T-helper 2 cell treated with Interferon-gamma antibody and Interleukin-4, amounts not matched to agents 5 μg/mL and 100 μg/mL, for 36 hours (primary cell): ENCODE measurements around the gene C16orf87.

Experiments used
- DNase-seq: peaks from one replicate; pipeline ENCODE4 v3.0.0; 2021; ENCODE audit warnings: low spot score
- H3K27ac Mint-ChIP-seq: one replicate; pipeline ENCODE4 v1.8.0; 2021; ENCODE audit warnings: mild to moderate bottlenecking, mixed read lengths
- H3K27me3 Mint-ChIP-seq: one replicate; pipeline ENCODE4 v1.8.0; 2021; ENCODE audit warnings: low read depth, mixed read lengths
- H3K36me3 Mint-ChIP-seq: one replicate; pipeline ENCODE4 v1.8.0; 2021; ENCODE audit warnings: low read depth, mixed read lengths
- H3K4me1 Mint-ChIP-seq: one replicate; pipeline ENCODE4 v1.8.0; 2021; ENCODE audit warnings: low read depth, mixed read lengths
- H3K4me3 Mint-ChIP-seq: one replicate; pipeline ENCODE4 v1.8.0; 2022; ENCODE audit warnings: mild to moderate bottlenecking, moderate library complexity, mixed read lengths
- H3K9me3 Mint-ChIP-seq: one replicate; pipeline ENCODE4 v1.8.0; 2021; ENCODE audit warnings: mixed read lengths

The C16orf87 gene

DNA sequence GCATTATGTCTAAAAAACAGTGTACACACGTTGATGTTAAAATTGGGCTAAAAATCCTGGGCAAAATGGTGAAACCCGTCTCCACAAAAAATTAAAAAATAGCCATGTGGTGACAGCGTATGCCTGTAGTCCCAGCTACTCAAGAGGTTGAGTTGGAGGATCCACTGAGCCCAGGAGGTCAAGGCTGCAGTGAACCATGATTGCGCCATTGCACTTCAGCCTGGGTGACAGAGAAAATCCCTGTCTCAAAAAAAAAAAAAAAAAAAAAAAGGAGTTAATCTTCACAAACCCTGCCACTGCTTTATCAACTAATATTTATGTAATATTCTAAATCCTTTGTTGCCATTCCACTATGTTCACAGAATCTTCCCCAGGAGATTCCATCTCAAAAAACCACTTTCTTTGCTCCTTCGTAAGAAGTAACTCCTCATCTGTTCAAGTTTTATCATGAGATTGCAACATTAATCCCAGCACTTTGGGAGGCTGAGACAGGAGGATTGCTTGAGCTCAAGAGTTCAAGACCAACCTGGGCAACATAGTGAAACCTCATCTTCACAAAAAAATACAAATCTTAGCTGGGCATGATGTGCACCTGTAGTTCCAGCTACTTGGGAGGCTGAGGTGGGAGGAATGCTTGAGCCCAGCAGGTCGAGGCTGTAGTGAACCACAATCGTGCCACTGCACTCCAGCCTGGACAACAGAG lies 1.9 kb upstream of the C16orf87 start:
- H3K4me1 Mint-ChIP-seq = peaks cover 21% of the 10 kb centered on the region
- no peak for DNase-seq
- H3K27me3 Mint-ChIP-seq = peaks cover 19% of the 10 kb centered on the region
- H3K27ac Mint-ChIP-seq = no peak overlapping the region
- no peak overlapping the region for H3K4me3 Mint-ChIP-seq
- peaks cover 8% of the 10 kb centered on the region for H3K36me3 Mint-ChIP-seq
- H3K9me3 Mint-ChIP-seq = no peaks in the 10 kb centered on the region

DNA sequence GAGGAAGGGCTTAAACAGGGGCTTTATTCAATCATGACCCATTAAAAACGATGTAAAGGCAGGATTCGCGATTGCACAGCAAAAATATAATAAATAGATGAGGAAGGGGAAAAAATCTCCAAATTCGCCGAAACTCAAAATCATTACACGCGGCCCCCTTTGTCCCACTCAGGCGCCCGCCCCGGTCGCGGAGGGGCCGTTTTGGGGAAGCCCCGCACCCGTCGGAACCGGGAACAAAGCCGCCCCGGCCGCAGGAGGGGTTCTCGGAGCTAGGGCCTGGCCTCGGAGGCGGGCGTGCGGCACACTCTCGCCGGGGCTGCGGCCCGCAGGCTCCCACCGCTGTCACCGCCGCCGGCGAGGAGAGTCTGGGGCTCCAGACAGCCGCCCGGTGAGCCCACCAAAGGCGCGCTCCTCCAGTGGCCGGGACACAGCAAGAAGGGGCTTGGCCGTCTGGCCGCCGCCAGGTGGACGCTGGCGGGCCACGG lies 521 bp downstream of the C16orf87 start:
- Mint-ChIP-seq H3K9me3 (no peaks in the 10 kb centered on the region), H3K4me1 (peaks cover 31% of the 10 kb centered on the region), H3K4me3 (peak overlapping the region; percentile 89), H3K27ac (peak overlapping the region; percentile 95), H3K36me3 (peaks cover 9% of the 10 kb centered on the region), H3K27me3 (peaks cover 19% of the 10 kb centered on the region)
- DNase-seq = no peak

- H3K4me3 Mint-ChIP-seq = peak overlapping the region; percentile 89
- H3K9me3 Mint-ChIP-seq = no peaks in the 10 kb centered on the region
- DNase-seq = no peak
- H3K4me1 Mint-ChIP-seq = peaks cover 35% of the 10 kb centered on the region
- H3K36me3 Mint-ChIP-seq = peaks cover 14% of the 10 kb centered on the region
- peaks cover 14% of the 10 kb centered on the region for H3K27me3 Mint-ChIP-seq
- peak overlapping the region; percentile 95 for H3K27ac Mint-ChIP-seq
These were observed 2.0 kb downstream of the C16orf87 start for GRCh38 chr16:46828943-46829342.

GRCh38 chr16:46828292-46828691 lies 2.7 kb downstream of the C16orf87 start:
- H3K27me3 Mint-ChIP-seq = peaks cover 9% of the 10 kb centered on the region
- no peaks in the 10 kb centered on the region for H3K9me3 Mint-ChIP-seq
- H3K4me1 Mint-ChIP-seq = peaks cover 39% of the 10 kb centered on the region
- H3K27ac Mint-ChIP-seq = peak overlapping the region; percentile 80
- no peak for DNase-seq
- peak overlapping the region; percentile 72 for H3K4me3 Mint-ChIP-seq
- peaks cover 18% of the 10 kb centered on the region for H3K36me3 Mint-ChIP-seq

GRCh38 chr16:46826631-46827030 lies 4.3 kb downstream of the C16orf87 start:
- peaks cover 18% of the 10 kb centered on the region for H3K36me3 Mint-ChIP-seq
- H3K9me3 Mint-ChIP-seq = no peaks in the 10 kb centered on the region
- peak overlapping the region; percentile 77 for H3K27ac Mint-ChIP-seq
- DNase-seq = no peak
- peaks cover 3% of the 10 kb centered on the region for H3K27me3 Mint-ChIP-seq
- H3K4me3 Mint-ChIP-seq = peak overlapping the region; percentile 62
- peaks cover 39% of the 10 kb centered on the region for H3K4me1 Mint-ChIP-seq

DNA sequence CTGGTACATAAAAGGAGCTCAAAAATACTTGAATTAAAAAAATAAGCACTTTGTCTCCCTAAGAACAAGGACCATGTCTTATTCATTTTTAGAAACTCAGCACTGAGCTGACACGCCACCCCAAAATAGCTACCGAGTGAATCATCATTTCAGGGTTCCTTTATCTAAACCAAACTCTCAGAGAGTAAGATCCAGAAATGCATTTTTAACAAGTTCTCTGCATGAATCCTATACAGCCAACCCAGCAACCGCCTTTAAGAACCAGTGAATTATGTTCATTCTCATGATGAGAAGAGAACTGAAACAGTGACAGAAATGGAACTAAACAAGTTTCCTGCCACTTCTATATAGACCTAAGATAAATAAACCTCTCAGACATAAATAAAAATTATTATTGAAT lies 8.7 kb downstream of the C16orf87 start:
- H3K4me3 Mint-ChIP-seq = no peak overlapping the region
- no peaks in the 10 kb centered on the region for H3K9me3 Mint-ChIP-seq
- peaks cover 24% of the 10 kb centered on the region for H3K4me1 Mint-ChIP-seq
- no peak overlapping the region for H3K27ac Mint-ChIP-seq
- H3K36me3 Mint-ChIP-seq = peaks cover 15% of the 10 kb centered on the region
- no peaks in the 10 kb centered on the region for H3K27me3 Mint-ChIP-seq
- peak; percentile 67 for DNase-seq

DNA sequence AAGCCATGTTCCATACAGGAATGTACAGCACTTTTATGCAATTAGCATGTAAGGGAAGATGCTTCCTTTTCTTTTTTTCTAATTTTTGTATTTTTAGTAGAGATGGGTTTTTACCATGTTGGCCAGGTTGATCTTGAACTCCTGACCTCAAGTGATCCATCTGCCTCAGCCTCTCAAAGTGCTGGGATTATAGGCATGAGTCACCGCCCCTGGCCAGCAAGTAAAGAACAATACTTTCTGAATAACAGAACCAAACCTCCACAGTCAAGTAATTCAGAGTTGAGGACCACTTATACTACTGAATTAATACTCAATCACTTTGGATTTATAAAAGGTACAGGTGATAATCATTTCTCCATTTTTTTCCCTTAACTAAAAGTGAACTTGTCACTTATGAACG lies 13.0 kb downstream of the C16orf87 start:
- no peak for DNase-seq
- Mint-ChIP-seq H3K4me3 (no peak overlapping the region), H3K4me1 (peaks cover 33% of the 10 kb centered on the region)

GRCh38 chr16:46814790-46815189 lies 16.2 kb downstream of the C16orf87 start:
- Mint-ChIP-seq H3K27ac (no peak overlapping the region), H3K4me1 (peaks cover 41% of the 10 kb centered on the region), H3K9me3 (peaks cover 14% of the 10 kb centered on the region), H3K27me3 (no peaks in the 10 kb centered on the region), H3K36me3 (peaks cover 47% of the 10 kb centered on the region), H3K4me3 (peak overlapping the region; percentile 8)
- no peak for DNase-seq

More for the DNA sequence above, 13.0 kb downstream of the C16orf87 start:
- H3K36me3 Mint-ChIP-seq = peaks cover 42% of the 10 kb centered on the region
- no peak overlapping the region for H3K27ac Mint-ChIP-seq
- no peaks in the 10 kb centered on the region for H3K27me3 Mint-ChIP-seq
- peaks cover 14% of the 10 kb centered on the region for H3K9me3 Mint-ChIP-seq

- H3K27me3 Mint-ChIP-seq = no peaks in the 10 kb centered on the region
- no peak for DNase-seq
- peaks cover 44% of the 10 kb centered on the region for H3K36me3 Mint-ChIP-seq
- no peak overlapping the region for H3K27ac Mint-ChIP-seq
- peaks cover 14% of the 10 kb centered on the region for H3K9me3 Mint-ChIP-seq
- H3K4me1 Mint-ChIP-seq = peaks cover 37% of the 10 kb centered on the region
- no peak overlapping the region for H3K4me3 Mint-ChIP-seq
These were observed 17.4 kb downstream of the C16orf87 start for GRCh38 chr16:46813611-46814010.

GRCh38 chr16:46812781-46813540 lies 18.0 kb downstream of the C16orf87 start:
- Mint-ChIP-seq H3K36me3 (peaks cover 47% of the 10 kb centered on the region), H3K27ac (peak overlapping the region; percentile 29), H3K9me3 (peaks cover 14% of the 10 kb centered on the region), H3K4me1 (peaks cover 41% of the 10 kb centered on the region), H3K4me3 (no peak overlapping the region), H3K27me3 (no peaks in the 10 kb centered on the region)
- DNase-seq = no peak

DNA sequence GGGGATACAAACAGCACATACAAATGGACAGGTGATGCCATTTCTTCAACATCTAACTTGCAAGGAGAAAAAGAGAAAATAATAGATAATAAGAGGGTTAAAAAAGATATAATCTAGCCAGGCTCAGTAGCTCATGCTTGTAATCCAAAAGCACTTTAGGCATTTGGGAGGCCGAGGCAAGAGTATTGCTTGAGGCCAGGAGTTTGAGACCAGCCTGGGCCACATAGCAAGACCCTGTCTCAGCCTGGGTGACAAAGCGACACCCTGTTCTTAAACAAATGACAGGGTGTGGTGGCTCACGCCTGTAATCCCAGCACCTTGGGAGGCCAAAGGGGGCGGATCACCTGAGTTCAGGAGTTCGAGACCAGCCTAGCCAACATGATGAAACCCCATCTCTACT lies 19.3 kb downstream of the C16orf87 start:
- H3K27me3 Mint-ChIP-seq = no peaks in the 10 kb centered on the region
- peaks cover 44% of the 10 kb centered on the region for H3K36me3 Mint-ChIP-seq
- H3K4me1 Mint-ChIP-seq = peaks cover 44% of the 10 kb centered on the region
- H3K27ac Mint-ChIP-seq = no peak overlapping the region
- H3K4me3 Mint-ChIP-seq = no peak overlapping the region
- DNase-seq = no peak
- peaks cover 14% of the 10 kb centered on the region for H3K9me3 Mint-ChIP-seq

- Mint-ChIP-seq H3K27me3 (no peaks in the 10 kb centered on the region), H3K36me3 (peaks cover 36% of the 10 kb centered on the region), H3K4me1 (peaks cover 32% of the 10 kb centered on the region), H3K4me3 (no peak overlapping the region), H3K9me3 (no peaks in the 10 kb centered on the region), H3K27ac (no peak overlapping the region)
- DNase-seq = no peak
These were observed 22.0 kb downstream of the C16orf87 start for GRCh38 chr16:46808997-46809396.

DNA sequence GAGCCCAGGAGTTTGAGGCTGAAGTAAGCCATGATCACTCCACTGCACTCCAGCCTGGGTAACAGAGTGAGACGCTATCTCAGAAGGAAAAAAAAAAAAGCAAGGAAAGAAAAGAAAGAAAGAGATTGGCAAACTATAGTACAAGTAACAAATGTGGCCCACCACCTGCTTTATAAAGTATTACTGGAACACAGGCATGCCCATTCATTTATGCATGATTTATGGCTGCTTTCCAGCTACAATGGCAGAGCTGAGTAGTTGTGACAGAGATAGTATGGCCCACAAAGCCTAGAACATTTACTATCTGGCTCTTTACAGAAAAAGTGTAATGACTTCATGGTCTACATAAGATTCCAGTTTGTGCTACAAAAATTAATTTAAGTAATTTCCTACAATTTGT lies 23.6 kb downstream of the C16orf87 start:
- Mint-ChIP-seq H3K9me3 (no peaks in the 10 kb centered on the region), H3K27me3 (no peaks in the 10 kb centered on the region), H3K27ac (no peak overlapping the region), H3K4me3 (no peak overlapping the region), H3K36me3 (peaks cover 33% of the 10 kb centered on the region), H3K4me1 (peaks cover 28% of the 10 kb centered on the region)
- no peak for DNase-seq

DNA sequence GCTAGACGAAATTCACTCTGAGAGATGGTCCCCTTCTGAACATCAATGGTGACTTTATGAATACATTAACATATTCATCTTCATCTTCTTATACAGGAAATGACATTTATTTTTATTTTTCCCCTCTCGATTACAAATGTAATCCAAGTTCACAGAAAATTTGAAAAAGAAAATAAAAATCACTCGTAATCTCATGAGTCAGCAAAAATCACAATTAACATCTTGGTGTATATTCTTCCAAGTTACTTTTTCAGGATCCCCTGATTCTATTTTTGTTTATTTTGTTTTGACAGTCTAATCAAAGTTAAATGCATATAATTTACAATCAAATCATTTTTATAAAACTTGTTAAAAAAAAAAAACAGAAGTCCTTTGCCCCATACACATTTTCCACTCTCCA lies 27.6 kb downstream of the C16orf87 start:
- no peaks in the 10 kb centered on the region for H3K9me3 Mint-ChIP-seq
- H3K36me3 Mint-ChIP-seq = peaks cover 40% of the 10 kb centered on the region
- no peak overlapping the region for H3K27ac Mint-ChIP-seq
- peaks cover 27% of the 10 kb centered on the region for H3K4me1 Mint-ChIP-seq
- DNase-seq = no peak
- no peak overlapping the region for H3K4me3 Mint-ChIP-seq
- H3K27me3 Mint-ChIP-seq = no peaks in the 10 kb centered on the region
